Type B pancreatic cell (in vitro differentiated cells): ENCODE data around the gene PURB. TPM values are rescaled to one million over a fixed set of nuclear protein-coding genes. Genes with fewer than 3 reads are reported as not detected.
"Not testable (repeated sequence)": the region's sequence is repeated elsewhere in the genome, so short reads cannot be mapped to it uniquely, and the experiment has no call there.

Source experiments
- DNase-seq: peaks from one replicate; pipeline ENCODE4 v3.0.0; 2021; ENCODE audit warnings: mixed read lengths; ENCODE audit not compliant: unreplicated experiment; ENCODE audit errors: extremely low spot score
- H3K27ac Mint-ChIP-seq: 2 replicates; pipeline ENCODE4 v1.8.0; 2021; ENCODE audit warnings: mild to moderate bottlenecking, mixed read lengths
- H3K27me3 Mint-ChIP-seq: 2 replicates; pipeline ENCODE4 v1.8.0; 2021; ENCODE audit warnings: mixed read lengths
- H3K36me3 Mint-ChIP-seq: 2 replicates; pipeline ENCODE4 v1.8.0; 2021; ENCODE audit warnings: mixed read lengths
- H3K4me1 Mint-ChIP-seq: one replicate; pipeline ENCODE4 v1.8.0; 2021; ENCODE audit warnings: mixed read lengths; ENCODE audit not compliant: unreplicated experiment
- H3K4me3 Mint-ChIP-seq: 2 replicates; pipeline ENCODE4 v1.8.0; 2021; ENCODE audit warnings: mild to moderate bottlenecking, mixed read lengths
- H3K9me3 Mint-ChIP-seq: 2 replicates; pipeline ENCODE4 v1.8.0; 2021; ENCODE audit warnings: mixed read lengths
- total RNA-seq: library from RNA; stranded (reverse); gene quantifications from 2 replicates; pipeline ENCODE4 v1.2.1, GENCODE V29; 2021; ENCODE audit warnings: low replicate concordance
- TF ChIP-seq, protein P1 (sequence below): fragments of 200-600 bp; sonication (generic); conservative IDR thresholded peaks from 2 replicates; pipeline ENCODE4 v1.5.0; 2021; ENCODE audit warnings: antibody characterized with exemption, mild to moderate bottlenecking

Gene PURB
- total RNA-seq, 1 donor from 2014 or later = 29.0 TPM

DNA sequence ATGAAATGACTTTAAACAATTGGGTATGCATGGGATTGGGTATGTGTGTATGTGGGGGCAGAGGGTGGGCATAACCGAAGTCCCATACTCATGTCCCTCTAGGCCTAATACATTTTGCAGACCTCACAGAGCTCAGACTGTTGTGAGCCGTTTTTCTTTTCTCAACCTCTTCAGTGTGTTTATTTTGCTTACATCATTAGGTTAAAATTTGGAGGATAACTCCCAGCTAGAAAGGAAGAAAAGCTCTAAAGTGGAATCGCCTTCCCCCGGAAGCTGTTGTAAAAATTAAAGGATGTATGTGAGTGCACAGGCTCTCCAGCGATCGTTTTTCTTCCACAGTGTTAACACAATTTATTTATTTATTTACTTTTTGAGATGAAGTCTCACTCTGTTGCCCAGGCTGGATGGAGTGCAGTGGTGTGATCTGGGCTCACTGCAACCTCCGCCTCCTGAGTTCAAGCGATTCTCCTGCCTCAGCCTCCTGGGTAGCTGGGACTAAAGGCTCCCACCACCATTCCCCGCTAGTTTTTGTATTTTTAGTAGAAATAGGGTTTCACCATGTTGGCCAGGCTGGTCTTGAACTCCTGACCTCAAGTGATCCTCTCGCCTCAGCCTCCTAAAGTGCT is 36.0 kb downstream of the PURB start:
- no peak for DNase-seq
- H3K27me3 Mint-ChIP-seq = no peaks in the 10 kb centered on the region
- peaks cover 27% of the 10 kb centered on the region for H3K4me1 Mint-ChIP-seq
- H3K36me3 Mint-ChIP-seq = no peaks in the 10 kb centered on the region
- TF ChIP-seq, protein P1, sequence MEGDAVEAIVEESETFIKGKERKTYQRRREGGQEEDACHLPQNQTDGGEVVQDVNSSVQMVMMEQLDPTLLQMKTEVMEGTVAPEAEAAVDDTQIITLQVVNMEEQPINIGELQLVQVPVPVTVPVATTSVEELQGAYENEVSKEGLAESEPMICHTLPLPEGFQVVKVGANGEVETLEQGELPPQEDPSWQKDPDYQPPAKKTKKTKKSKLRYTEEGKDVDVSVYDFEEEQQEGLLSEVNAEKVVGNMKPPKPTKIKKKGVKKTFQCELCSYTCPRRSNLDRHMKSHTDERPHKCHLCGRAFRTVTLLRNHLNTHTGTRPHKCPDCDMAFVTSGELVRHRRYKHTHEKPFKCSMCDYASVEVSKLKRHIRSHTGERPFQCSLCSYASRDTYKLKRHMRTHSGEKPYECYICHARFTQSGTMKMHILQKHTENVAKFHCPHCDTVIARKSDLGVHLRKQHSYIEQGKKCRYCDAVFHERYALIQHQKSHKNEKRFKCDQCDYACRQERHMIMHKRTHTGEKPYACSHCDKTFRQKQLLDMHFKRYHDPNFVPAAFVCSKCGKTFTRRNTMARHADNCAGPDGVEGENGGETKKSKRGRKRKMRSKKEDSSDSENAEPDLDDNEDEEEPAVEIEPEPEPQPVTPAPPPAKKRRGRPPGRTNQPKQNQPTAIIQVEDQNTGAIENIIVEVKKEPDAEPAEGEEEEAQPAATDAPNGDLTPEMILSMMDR = no peak
- H3K9me3 Mint-ChIP-seq = no peaks in the 10 kb centered on the region
- peak overlapping the region; percentile 98 for H3K4me3 Mint-ChIP-seq
- peak overlapping the region; percentile 99 for H3K27ac Mint-ChIP-seq

- H3K27me3 Mint-ChIP-seq = no peaks in the 10 kb centered on the region
- peak; percentile 100 for DNase-seq
- H3K27ac Mint-ChIP-seq = peak within 1 kb of the TSS; percentile 99
- H3K4me1 Mint-ChIP-seq = peaks cover 28% of the 10 kb centered on the region
- no peaks in the 10 kb centered on the region for H3K9me3 Mint-ChIP-seq
- peak within 1 kb of the TSS; percentile 98 for H3K4me3 Mint-ChIP-seq
- TF ChIP-seq, protein P1 = peak; percentile 9
- H3K36me3 Mint-ChIP-seq = no peaks in the 10 kb centered on the region
Observed at GRCh38 chr7:44847920-44848634, 37.3 kb downstream of the PURB start, which contains the start of gene H2AZ2. Gene H2AZ2 (minus strand): TSS chr7:44848087. CDS start chr7:44847971, 116 bp downstream.

GRCh38 chr7:44847509-44847919 is 37.8 kb downstream of the PURB start:
- peak; percentile 94 for DNase-seq
- TF ChIP-seq, protein P1 = peak; percentile 96
- Mint-ChIP-seq H3K4me3 (peak overlapping the region; percentile 98), H3K9me3 (no peaks in the 10 kb centered on the region), H3K36me3 (peaks cover 2% of the 10 kb centered on the region), H3K4me1 (peaks cover 30% of the 10 kb centered on the region), H3K27ac (peak overlapping the region; percentile 99), H3K27me3 (no peaks in the 10 kb centered on the region)

- peak overlapping the region; percentile 98 for H3K4me3 Mint-ChIP-seq
- TF ChIP-seq, protein P1 = no peak
- peak overlapping the region; percentile 99 for H3K27ac Mint-ChIP-seq
- H3K9me3 Mint-ChIP-seq = no peaks in the 10 kb centered on the region
- H3K36me3 Mint-ChIP-seq = peaks cover 8% of the 10 kb centered on the region
- DNase-seq = no peak
- no peaks in the 10 kb centered on the region for H3K27me3 Mint-ChIP-seq
- peaks cover 34% of the 10 kb centered on the region for H3K4me1 Mint-ChIP-seq
Observed at GRCh38 chr7:44846816-44847508, 38.4 kb downstream of the PURB start.

DNA sequence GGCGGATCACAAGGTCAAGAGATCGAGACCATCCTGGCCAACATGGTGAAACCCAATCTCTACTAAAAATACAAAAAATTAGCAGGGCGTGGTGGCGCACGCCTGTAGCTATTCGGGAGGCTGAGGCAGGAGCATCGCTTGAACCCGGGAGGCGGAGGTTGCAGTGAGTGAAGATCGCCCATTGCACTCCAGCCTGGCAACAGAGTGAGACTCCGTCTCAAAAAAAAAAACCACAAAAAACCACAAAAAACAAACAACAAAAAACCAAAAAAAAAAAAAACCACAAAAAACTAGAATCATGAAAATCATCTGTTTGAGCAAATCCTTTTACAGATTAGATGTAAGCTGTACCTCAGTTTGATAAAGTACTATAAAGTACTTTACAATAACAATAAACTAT is 38.9 kb downstream of the PURB start:
- H3K4me3 Mint-ChIP-seq = peak overlapping the region; percentile 98
- not testable (repeated sequence) for H3K27me3 Mint-ChIP-seq, DNase-seq, H3K9me3 Mint-ChIP-seq
- peaks cover 34% of the 10 kb centered on the region for H3K4me1 Mint-ChIP-seq
- peak overlapping the region; percentile 99 for H3K27ac Mint-ChIP-seq
- H3K36me3 Mint-ChIP-seq = peaks cover 12% of the 10 kb centered on the region
